GM19351 (cell line): Measurements from ENCODE around the gene CALCR.

Experiments
- ATAC-seq: cut with Tn5 transposase; IDR thresholded peaks from one replicate; pipeline ENCODE4 v1.9.1; 2021; ENCODE audit warnings: mild to moderate bottlenecking, moderate library complexity; ENCODE audit not compliant: unreplicated experiment

Gene CALCR

GRCh38 chr7:93461350-93461749 is 113.2 kb downstream of the CALCR start:
- no peak for ATAC-seq

- no peak for ATAC-seq
Observed at GRCh38 chr7:93453262-93453661, 121.3 kb downstream of the CALCR start.

GRCh38 chr7:93448176-93448575 is 126.3 kb downstream of the CALCR start:
- ATAC-seq: no peak

- no peak for ATAC-seq
Observed at GRCh38 chr7:93447509-93447908, 127.0 kb downstream of the CALCR start.

- ATAC-seq: peak; percentile 87
Observed at GRCh38 chr7:93442478-93443224, 131.9 kb downstream of the CALCR start.

GRCh38 chr7:93435791-93436190 is 138.7 kb downstream of the CALCR start:
- no peak for ATAC-seq

GRCh38 chr7:93432130-93432529 is 142.4 kb downstream of the CALCR start:
- ATAC-seq: no peak

- ATAC-seq: no peak
Observed at GRCh38 chr7:93430917-93431588, 143.5 kb downstream of the CALCR start.

GRCh38 chr7:93429563-93429962 is 145.0 kb downstream of the CALCR start:
- no peak for ATAC-seq

GRCh38 chr7:93427107-93427506 is 147.4 kb downstream of the CALCR start:
- no peak for ATAC-seq

- ATAC-seq: no peak
Observed at GRCh38 chr7:93426155-93426696, 148.3 kb downstream of the CALCR start.

GRCh38 chr7:93414574-93414973 is 159.9 kb downstream of the CALCR start:
- peak; percentile 63 for ATAC-seq

GRCh38 chr7:93409324-93409723 is 165.2 kb downstream of the CALCR start:
- no peak for ATAC-seq

- ATAC-seq: no peak
Observed at GRCh38 chr7:93407239-93407638, 167.3 kb downstream of the CALCR start.

- no peak for ATAC-seq
Observed at GRCh38 chr7:93402944-93403343, 171.6 kb downstream of the CALCR start.

GRCh38 chr7:93399642-93400041 is 174.9 kb downstream of the CALCR start:
- no peak for ATAC-seq

- ATAC-seq: no peak
Observed at GRCh38 chr7:93392984-93393383, 181.5 kb downstream of the CALCR start.

- no peak for ATAC-seq
Observed at GRCh38 chr7:93390660-93391059, 183.9 kb downstream of the CALCR start.

GRCh38 chr7:93382362-93382761 is 192.2 kb downstream of the CALCR start:
- no peak for ATAC-seq

GRCh38 chr7:93378131-93378760 is 196.3 kb downstream of the CALCR start:
- peak; percentile 55 for ATAC-seq

GRCh38 chr7:93375603-93376002 is 198.9 kb downstream of the CALCR start:
- peak; percentile 24 for ATAC-seq
